H1 (cell line): Measurements from ENCODE around the gene MEI1. TPM values are rescaled to one million over a fixed set of nuclear protein-coding genes. Genes with fewer than 3 reads are reported as not detected.

ENCODE experiments used
- CTCF ChIA-PET: fragments of 300-600 bp; sonication (Branson Sonifier 250); formaldehyde crosslinking; loops from one replicate; lab custom pipeline; 2021; ENCODE audit not compliant: partially characterized antibody; lab: Charles Lee
- POLR2A ChIA-PET: fragments of 300-600 bp; sonication (Branson Sonifier 250); formaldehyde crosslinking; loops from one replicate; lab custom pipeline; 2021; ENCODE audit warnings: inconsistent platforms; ENCODE audit not compliant: partially characterized antibody; lab: Charles Lee
- DNase-seq, 2 experiments: peaks; one replicate each; pipeline versions ENCODE4 v3.0.0 to v3.0.0-alpha.2; 2010 to 2022; ENCODE audit warnings: low spot score in 2 of 2, low read depth in 1 of 2, mixed read lengths in 1 of 2
- FAIRE-seq: peaks from 2 replicates; lab custom pipeline; 2011; peaks lifted over from hg19 to GRCh38; lab: Jason Lieb, UNC
- H2AFZ ChIP-seq: 2 replicates; pipeline ENCODE4 v1.8.1; 2012; ENCODE audit warnings: low read length, inconsistent platforms
- H2AK5ac ChIP-seq: 2 replicates; pipeline ENCODE4 v1.6.1; 2013; ENCODE audit warnings: low read depth, low read length
- H2BK120ac ChIP-seq: replicated peaks from 2 replicates; pipeline ENCODE3; 2013; ENCODE audit warnings: low read depth, low read length, inconsistent platforms
- H2BK12ac ChIP-seq: 2 replicates; pipeline ENCODE4 v1.6.1; 2013; ENCODE audit warnings: low read depth, low read length
- H2BK15ac ChIP-seq: 2 replicates; pipeline ENCODE4 v1.6.1; 2013; ENCODE audit warnings: low read length
- H2BK20ac ChIP-seq: 2 replicates; pipeline ENCODE4 v1.6.1; 2013; ENCODE audit warnings: low read length
- H2BK5ac ChIP-seq: 2 replicates; pipeline ENCODE4 v1.6.1; 2013; ENCODE audit warnings: low read depth, low read length
- H3K14ac ChIP-seq: 2 replicates; pipeline ENCODE4 v1.6.1; 2013; ENCODE audit warnings: inconsistent platforms; ENCODE audit not compliant: insufficient read length
- H3K18ac ChIP-seq: 2 replicates; pipeline ENCODE4 v1.6.1; 2013; ENCODE audit warnings: low read length; ENCODE audit errors: extremely low read depth
- H3K23ac ChIP-seq: 2 replicates; pipeline ENCODE4 v1.6.1; 2013; ENCODE audit warnings: inconsistent platforms; ENCODE audit not compliant: insufficient read length
- H3K23me2 ChIP-seq: 2 replicates; pipeline ENCODE4 v1.6.1; 2013; ENCODE audit warnings: low read depth, low read length
- H3K27ac ChIP-seq: 2 replicates; pipeline ENCODE4 v1.6.1; 2011; ENCODE audit warnings: low read depth, low read length, inconsistent platforms
- H3K27me3 ChIP-seq, 4 experiments: replicated peaks in 1 of 4; 1 replicate in 1 of 4; 2 replicates in 3 of 4; pipeline versions ENCODE4 v1.6.1 to v1.8.1; 2011 to 2013; ENCODE audit warnings: low read length in 3 of 4, mild to moderate bottlenecking in 3 of 4, inconsistent platforms in 2 of 4, mixed read lengths in 2 of 4, moderate library complexity in 1 of 4; ENCODE audit not compliant: control insufficient read depth in 3 of 4, insufficient read depth in 3 of 4; ENCODE audit errors: extremely low read depth in 1 of 4
- H3K36me3 ChIP-seq, 4 experiments: 2 replicates each; pipeline versions ENCODE4 v1.6.1 to v1.8.1; 2011 to 2013; ENCODE audit warnings: mild to moderate bottlenecking in 4 of 4, low read length in 3 of 4, moderate library complexity in 2 of 4, control low read depth in 1 of 4, inconsistent platforms in 1 of 4; ENCODE audit not compliant: insufficient read depth in 4 of 4, control insufficient read depth in 2 of 4
- H3K4ac ChIP-seq: replicated peaks from 2 replicates; pipeline ENCODE3; 2013; ENCODE audit warnings: low read length, low read depth, mixed read lengths, inconsistent platforms; ENCODE audit not compliant: insufficient read length
- H3K4me1 ChIP-seq, 4 experiments: replicated peaks in 1 of 4; 1 replicate in 1 of 4; 2 replicates in 3 of 4; pipeline versions ENCODE4 v1.6.1 to v1.8.1; 2011 to 2013; ENCODE audit warnings: low read length in 3 of 4, inconsistent platforms in 2 of 4, mixed read lengths in 1 of 4; ENCODE audit not compliant: insufficient read depth in 4 of 4, control insufficient read depth in 3 of 4
- H3K4me2 ChIP-seq, 2 experiments: 2 replicates each; pipeline versions ENCODE4 v1.6.1 to v1.8.1; 2011 to 2013; ENCODE audit warnings: low read depth in 2 of 2, low read length in 2 of 2, control low read depth in 1 of 2, inconsistent platforms in 1 of 2, mild to moderate bottlenecking in 1 of 2; ENCODE audit not compliant: insufficient read depth in 1 of 2
- H3K4me3 ChIP-seq, 4 experiments: fragments of 200-600, 300-600 bp in 1 of 4; sonication (generic), shearing (Covaris generic), sonication (Bioruptor Twin) in 1 of 4; 2 replicates each; pipeline versions ENCODE4 v1.5.1 to v1.8.1; 2011 to 2016; ENCODE audit warnings: low read length in 4 of 4, low read depth in 3 of 4, control low read depth in 2 of 4, inconsistent platforms in 2 of 4, mild to moderate bottlenecking in 2 of 4, mixed read lengths in 1 of 4, moderate library complexity in 1 of 4; ENCODE audit not compliant: insufficient read depth in 2 of 4; ENCODE audit errors: extremely low read depth in 1 of 4
- H3K56ac ChIP-seq: replicated peaks from 2 replicates; pipeline ENCODE3; 2013; ENCODE audit warnings: low read depth, mild to moderate bottlenecking, mixed read lengths, low read length, inconsistent platforms; ENCODE audit not compliant: insufficient read length
- H3K79me1 ChIP-seq: 2 replicates; pipeline ENCODE4 v1.6.1; 2013; ENCODE audit warnings: low read depth, low read length, control low read depth
- H3K79me2 ChIP-seq, 2 experiments: 2 replicates each; pipeline versions ENCODE4 v1.6.1 to v1.8.1; 2012 to 2013; ENCODE audit warnings: low read length in 2 of 2, mild to moderate bottlenecking in 2 of 2, inconsistent platforms in 1 of 2; ENCODE audit not compliant: insufficient read depth in 2 of 2, control insufficient read depth in 1 of 2
- H3K9ac ChIP-seq, 4 experiments: replicated peaks in 1 of 4; 1 replicate in 1 of 4; 2 replicates in 3 of 4; pipeline versions ENCODE4 v1.6.1 to v1.8.1; 2011 to 2013; ENCODE audit warnings: low read depth in 3 of 4, low read length in 3 of 4, control low read depth in 2 of 4, mild to moderate bottlenecking in 2 of 4, moderate library complexity in 2 of 4, inconsistent platforms in 1 of 4; ENCODE audit errors: extremely low read depth in 1 of 4
- H3K9me3 ChIP-seq, 2 experiments: 2 replicates each; pipeline versions ENCODE4 v1.6.1 to v1.8.1; 2012 to 2013; ENCODE audit warnings: mild to moderate bottlenecking in 2 of 2, moderate library complexity in 2 of 2, control low read depth in 1 of 2, inconsistent platforms in 1 of 2, low read depth in 1 of 2, low read length in 1 of 2, mixed read lengths in 1 of 2; ENCODE audit not compliant: insufficient read depth in 2 of 2
- H4K20me1 ChIP-seq, 2 experiments: replicated peaks in 1 of 2; 2 replicates each; pipeline versions ENCODE3 to v1.8.1; 2011 to 2013; ENCODE audit warnings: inconsistent platforms in 2 of 2, low read length in 2 of 2, mild to moderate bottlenecking in 1 of 2; ENCODE audit not compliant: insufficient read depth in 2 of 2, control insufficient read depth in 1 of 2
- H4K5ac ChIP-seq: 2 replicates; pipeline ENCODE4 v1.6.1; 2013; ENCODE audit warnings: low read length, low read depth, mixed read lengths, inconsistent platforms; ENCODE audit not compliant: insufficient read length
- H4K8ac ChIP-seq: 2 replicates; pipeline ENCODE4 v1.8.0; 2013; ENCODE audit warnings: mild to moderate bottlenecking, moderate library complexity, low read length, inconsistent platforms; ENCODE audit not compliant: insufficient read depth; ENCODE audit errors: extremely low read depth
- H4K91ac ChIP-seq: replicated peaks from 2 replicates; pipeline ENCODE3; 2013; ENCODE audit warnings: low read length, mixed read lengths, inconsistent platforms; ENCODE audit not compliant: insufficient read length
- BRCA1 ChIP-seq: IDR thresholded peaks from 2 replicates; pipeline ENCODE4 v1.6.1; 2012; ENCODE audit warnings: low read depth, low read length, improper control_type of control experiment
- EZH2 ChIP-seq: fragments of 200-600 bp; sonication (generic); IDR thresholded peaks from 2 replicates; pipeline ENCODE4 v1.7.1; 2012; ENCODE audit warnings: low read depth, mild to moderate bottlenecking, moderate library complexity, low read length, inconsistent platforms; ENCODE audit not compliant: severe bottlenecking
- GTF2F1 ChIP-seq: IDR thresholded peaks from 2 replicates; pipeline ENCODE4 v1.6.1; 2012; ENCODE audit warnings: low read depth, low read length, improper control_type of control experiment, borderline replicate concordance
- HDAC6 ChIP-seq: IDR thresholded peaks from one replicate; pipeline ENCODE4 v1.7.1; 2012; ENCODE audit warnings: low read depth, mild to moderate bottlenecking, inconsistent platforms, low read length, moderate library complexity
- KDM4A ChIP-seq: IDR thresholded peaks from one replicate; pipeline ENCODE4 v1.7.1; 2012; ENCODE audit warnings: low read depth, mild to moderate bottlenecking, moderate library complexity, low read length, inconsistent platforms; ENCODE audit not compliant: severe bottlenecking
- POLR2A ChIP-seq, 2 experiments: IDR thresholded peaks; 1 replicate in 1 of 2; 2 replicates in 1 of 2; pipeline ENCODE4 v1.6.1; 2011; ENCODE audit warnings: low read depth in 2 of 2, low read length in 2 of 2, mild to moderate bottlenecking in 2 of 2; ENCODE audit errors: control extremely low read depth in 1 of 2
- RFX5 ChIP-seq: IDR thresholded peaks from 2 replicates; pipeline ENCODE4 v1.6.1; 2011; ENCODE audit warnings: low read depth, low read length, improper control_type of control experiment, borderline replicate concordance
- SRF ChIP-seq: IDR thresholded peaks from 2 replicates; pipeline ENCODE4 v1.6.1; 2011; ENCODE audit warnings: mild to moderate bottlenecking, low read depth, low read length, moderate library complexity
- TAF1 ChIP-seq: IDR thresholded peaks from 2 replicates; pipeline ENCODE4 v1.6.1; 2011; ENCODE audit warnings: mild to moderate bottlenecking, low read depth, low read length
- TAF7 ChIP-seq: optimal IDR thresholded peaks from 2 replicates; pipeline ENCODE3; 2011; ENCODE audit warnings: low read depth, mild to moderate bottlenecking, inconsistent platforms, low read length, moderate library complexity, borderline replicate concordance
- TEAD4 ChIP-seq: IDR thresholded peaks from 2 replicates; pipeline ENCODE4 v1.6.1; 2012; ENCODE audit warnings: low read depth, low read length, inconsistent platforms, mixed read lengths
- WGBS, 2 experiments: shearing (Covaris generic) in 1 of 2; methylation state at CpG; one replicate each; pipeline versions ENCODE4 v1.1.6 to v1.1.7; 2013 to 2015; ENCODE audit warnings: low lambda C conversion rate in 2 of 2, mixed read lengths in 2 of 2, inconsistent platforms in 1 of 2, low coverage in 1 of 2, missing lambda C conversion rate in 1 of 2; ENCODE audit not compliant: insufficient replicate concordance in 2 of 2, insufficient coverage in 1 of 2, insufficient read length in 1 of 2; ENCODE audit errors: extremely low coverage in 1 of 2, missing lambda C conversion rate in 1 of 2; 5-methylcytosine and 5-hydroxymethylcytosine counted together
- polyA plus RNA-seq, 7 experiments: library from polyadenylated mRNA; depleted of rRNA in 3 of 7; stranded (reverse) in 5 of 7; unstranded in 2 of 7; fragments of >200 nt in 5 of 7; fragments of 200-250 nt in 2 of 7; gene quantifications; 1 replicate in 5 of 7; 2 replicates in 1 of 7; 4 replicates in 1 of 7; pipeline versions ENCODE4 v1.2.1 to v1.2.3, GENCODE V29; 2011 to 2013; ENCODE audit warnings: missing spikeins in 2 of 7, mixed read lengths in 2 of 7
- total RNA-seq: library from RNA; stranded (reverse); fragmentation: NEBNext Ultra II Directional; extraction: Animal tissue kit (Norgen Biotek cat#: 25700); gene quantifications from 2 replicates; pipeline ENCODE4 v1.2.1, GENCODE V29; 2021
- TF ChIP-seq, protein P1 (sequence below): IDR thresholded peaks from 2 replicates; pipeline ENCODE4 v1.6.1; 2012; ENCODE audit warnings: inconsistent platforms

MEI1 gene
- total and polyA plus RNA-seq, 2 of the 8 experiments (the other 6 are each of a cell fraction or from before 2014, with no cell fraction given), result 0.27 to 0.54 TPM

DNA sequence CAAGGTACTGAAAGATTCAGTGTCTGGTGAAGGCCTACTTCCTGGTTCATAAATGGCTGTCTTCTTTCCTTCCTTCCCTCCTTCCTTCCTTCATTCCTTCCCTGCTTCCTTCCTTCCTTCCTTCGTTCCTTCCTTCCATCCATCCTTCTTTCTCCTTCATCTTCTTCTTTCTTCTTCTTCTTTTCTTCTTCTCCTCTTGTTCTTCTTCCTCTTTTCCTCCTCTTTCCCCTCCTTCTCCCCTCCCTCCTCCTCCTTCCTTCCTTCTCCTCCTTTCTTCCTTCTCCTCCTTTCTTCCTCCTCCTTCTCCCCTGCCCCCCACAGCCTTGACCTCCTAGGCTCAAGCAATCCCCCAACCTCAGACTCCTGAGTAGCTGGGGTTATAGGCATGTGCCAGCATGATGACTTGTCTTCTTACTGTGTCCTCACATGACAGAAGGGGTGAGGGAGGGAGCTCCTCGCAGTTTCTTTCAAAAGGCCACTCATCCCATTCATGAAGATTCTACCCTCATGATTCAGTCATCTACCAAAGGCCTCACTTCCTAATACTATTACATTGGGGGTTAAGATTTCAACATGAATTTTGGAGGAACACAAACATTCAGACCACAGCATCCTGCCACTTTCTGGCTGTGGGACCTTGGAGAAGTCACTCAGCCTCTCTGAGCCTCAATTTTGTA lies 78.6 kb downstream of the MEI1 start:
- no peak overlapping the region for H4K5ac ChIP-seq
- no peak overlapping the region for H2BK15ac ChIP-seq
- H3K9me3 ChIP-seq, result no peaks in the 10 kb centered on the region
- no peak overlapping the region for H3K4me3 ChIP-seq
- H3K36me3 ChIP-seq, result no peaks in the 10 kb centered on the region
- H2BK5ac ChIP-seq, result no peak overlapping the region
- no peaks in the 10 kb centered on the region for H3K79me1 ChIP-seq
- H4K8ac ChIP-seq, result no peak overlapping the region
- no peak overlapping the region for H2BK120ac ChIP-seq
- no peaks in the 10 kb centered on the region; a peak in 2 of 7 replicates for H3K27me3 ChIP-seq
- TF ChIP-seq SRF (no peak), TAF7 (no peak), BRCA1 (no peak), TAF1 (no peak), POLR2A (IDR thresholded peaks at IDR 0.05; ENCODE audit: control extremely low read depth in 1 of 2, low read depth in 2 of 2, low read length in 2 of 2) (no peak), HDAC6 (no peak), TEAD4 (no peak), RFX5 (no peak), KDM4A (no peak), GTF2F1 (no peak), EZH2 (no peak)
- TF ChIP-seq, protein P1, sequence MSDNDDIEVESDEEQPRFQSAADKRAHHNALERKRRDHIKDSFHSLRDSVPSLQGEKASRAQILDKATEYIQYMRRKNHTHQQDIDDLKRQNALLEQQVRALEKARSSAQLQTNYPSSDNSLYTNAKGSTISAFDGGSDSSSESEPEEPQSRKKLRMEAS, result no peak
- no peak overlapping the region for H3K27ac ChIP-seq
- no peak overlapping the region for H3K23ac ChIP-seq
- POLR2A ChIA-PET, result interaction anchor here (1.1 to 3.1 kb wide), 2 partner anchors 15 to 23 kb away, joined by 3 to 10 read pairs; partner anchors contain the start of gene CCDC134
- H3K4me1 ChIP-seq, result no peaks in the 10 kb centered on the region; a peak in 1 of 7 replicates
- H2BK12ac ChIP-seq, result no peak overlapping the region
- H3K23me2 ChIP-seq, result no peaks in the 10 kb centered on the region
- no peak overlapping the region for H4K91ac ChIP-seq
- no peak for FAIRE-seq
- H3K4me2 ChIP-seq, result no peak overlapping the region
- H3K9ac ChIP-seq, result no peak overlapping the region
- no peak overlapping the region for H3K18ac ChIP-seq
- H2BK20ac ChIP-seq, result no peak overlapping the region
- WGBS, 2 experiments, result 84 to 92% methylated on average over 1 to 2 of the region's 2 CpGs
- no peak for DNase-seq
- no peak overlapping the region for H3K4ac ChIP-seq
- H3K56ac ChIP-seq, result no peak overlapping the region
- CTCF ChIA-PET, result interaction anchor here (0.6 to 3.7 kb wide), 7 partner anchors 15 to 303 kb away, joined by 3 to 19 read pairs (median 3); no protein-coding TSS in a partner anchor
- no peaks in the 10 kb centered on the region for H3K79me2 ChIP-seq
- no peak overlapping the region for H2AFZ ChIP-seq
- H2AK5ac ChIP-seq, result no peak overlapping the region
- no peak overlapping the region for H3K14ac ChIP-seq
- H4K20me1 ChIP-seq, result no peaks in the 10 kb centered on the region
